Hematopoietic multipotent progenitor cell treated with erythropoietin and hydrocortisone succinate and interleukin-3 and kit ligand, for 15 days (in vitro differentiated cells): ENCODE data around the gene ATP9A.
"Not testable (repeated sequence)": the region's sequence is repeated elsewhere in the genome, so short reads cannot be mapped to it uniquely, and the experiment has no call there.

Source experiments
- DNase-seq: peaks from one replicate; pipeline ENCODE4 v3.0.0-alpha.2; 2015; ENCODE audit warnings: low spot score

ATP9A gene

DNA sequence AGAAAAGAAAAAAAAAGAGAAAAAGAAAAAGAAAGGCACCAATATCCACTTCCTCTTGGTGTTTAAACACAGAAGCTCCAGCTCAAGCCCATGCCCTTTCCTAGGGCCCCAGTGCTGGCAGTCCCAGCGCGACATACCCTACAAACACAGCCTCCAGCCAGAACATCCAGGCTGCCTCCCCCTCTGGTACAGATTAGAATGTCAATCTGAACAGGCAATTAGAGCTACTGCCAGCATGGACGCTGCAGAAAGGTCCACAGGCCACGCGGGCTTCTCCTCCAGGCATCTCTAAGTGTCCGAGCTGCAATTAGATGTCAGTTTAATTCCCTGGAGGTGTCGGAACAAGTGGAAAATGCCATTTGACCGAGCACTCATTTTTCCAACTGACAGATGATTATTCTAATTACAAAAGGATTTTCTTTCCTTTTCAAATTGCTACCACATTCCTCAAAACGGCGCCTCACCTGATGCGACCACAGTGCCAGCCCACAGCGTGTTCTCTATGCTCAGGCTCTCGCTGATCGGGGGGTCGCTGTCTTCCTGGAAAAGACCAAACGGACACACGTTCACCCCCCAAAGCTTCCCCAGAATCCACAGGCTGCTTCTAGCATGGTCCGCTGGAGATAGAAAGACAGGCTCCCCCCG is 79.5 kb downstream of the ATP9A start:
- no peak for DNase-seq

DNA sequence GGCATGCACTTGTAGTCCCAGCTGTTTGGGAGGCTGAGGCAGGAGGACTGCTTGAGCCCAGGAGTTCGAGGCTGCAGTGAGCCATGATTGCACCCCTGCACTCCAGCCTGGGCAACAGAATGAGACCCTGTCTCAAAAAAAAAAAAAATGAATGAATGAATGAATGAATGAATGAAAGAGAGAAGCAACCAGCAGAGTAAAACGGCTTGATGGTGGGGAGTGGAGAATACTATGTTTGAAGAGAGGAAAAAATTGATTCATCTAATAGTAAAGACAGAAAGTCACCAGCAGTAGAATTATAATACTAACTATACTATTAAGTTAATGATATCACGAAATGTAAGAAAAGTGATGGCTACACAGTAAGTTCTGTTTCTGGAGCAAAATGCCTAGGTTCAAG is 80.6 kb downstream of the ATP9A start:
- DNase-seq: no peak

DNA sequence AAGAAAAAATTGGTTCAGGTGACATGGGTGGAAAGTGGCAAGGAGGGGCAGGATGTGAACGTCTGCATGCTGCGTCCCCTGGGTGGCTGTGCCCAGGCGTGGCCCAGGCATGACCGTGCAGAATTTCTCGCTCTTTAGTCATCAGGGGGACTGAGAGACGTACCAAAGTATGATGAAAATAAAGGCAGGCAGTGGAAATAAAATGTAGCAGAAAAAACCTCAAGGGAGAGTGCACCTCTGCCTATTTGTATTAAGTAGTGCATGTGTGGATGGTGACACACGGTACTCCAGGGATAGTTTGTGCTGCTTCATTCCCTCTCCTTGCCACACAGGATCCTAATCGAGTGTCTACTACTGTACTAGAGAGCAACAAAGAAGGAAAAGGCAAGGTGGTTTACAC is 81.1 kb downstream of the ATP9A start:
- peak; percentile 7 for DNase-seq

DNA sequence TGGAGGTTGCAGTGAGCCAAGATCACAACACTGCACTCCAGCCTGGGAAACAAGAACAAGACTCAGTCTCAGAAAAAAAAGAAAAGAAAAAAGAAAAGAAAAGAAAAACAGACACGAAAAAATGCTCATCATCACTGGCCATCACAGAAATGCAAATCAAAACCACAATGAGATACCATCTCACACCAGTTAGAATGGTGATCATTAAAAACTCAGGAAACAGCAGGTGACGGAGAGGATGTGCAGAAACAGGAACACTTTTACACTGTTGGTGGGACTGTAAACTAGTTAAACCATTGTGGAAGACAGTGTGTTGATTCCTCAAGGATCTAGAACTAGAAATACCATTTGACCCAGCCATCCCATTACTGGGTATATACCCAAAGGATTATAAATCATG is 82.7 kb downstream of the ATP9A start:
- DNase-seq: not testable (repeated sequence)

DNA sequence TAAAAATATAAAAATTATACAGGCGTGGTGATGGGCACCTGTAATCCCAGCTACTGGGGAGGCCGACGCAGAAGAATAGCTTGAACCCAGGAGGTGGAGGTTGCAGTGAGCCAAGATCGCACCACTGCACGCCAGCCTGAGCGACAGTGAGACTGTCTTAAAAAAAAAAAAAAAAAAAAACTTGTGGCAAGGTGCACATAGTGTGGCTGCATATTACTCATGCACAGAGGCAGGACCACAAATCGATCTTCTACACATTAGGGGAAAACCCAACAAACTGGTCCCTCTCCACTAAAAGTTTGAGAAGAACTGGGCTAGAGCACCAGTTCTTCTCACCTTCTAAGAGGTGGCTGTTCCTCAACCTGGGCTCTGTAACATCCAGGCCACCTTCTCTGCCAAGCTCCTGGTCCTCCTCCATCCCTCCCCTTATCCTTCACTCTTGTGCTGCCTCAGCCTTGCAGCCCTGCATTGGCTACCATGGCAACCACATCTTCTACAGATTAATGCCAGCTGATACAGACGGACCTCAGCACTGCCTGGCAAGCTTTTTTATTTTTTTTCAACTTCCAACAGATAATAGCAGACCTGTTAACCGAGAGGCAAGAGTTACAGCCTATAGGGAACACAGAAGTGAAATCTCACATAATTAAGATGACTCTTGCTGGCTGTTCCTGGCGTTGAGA is 88.0 kb downstream of the ATP9A start:
- DNase-seq: no peak

DNA sequence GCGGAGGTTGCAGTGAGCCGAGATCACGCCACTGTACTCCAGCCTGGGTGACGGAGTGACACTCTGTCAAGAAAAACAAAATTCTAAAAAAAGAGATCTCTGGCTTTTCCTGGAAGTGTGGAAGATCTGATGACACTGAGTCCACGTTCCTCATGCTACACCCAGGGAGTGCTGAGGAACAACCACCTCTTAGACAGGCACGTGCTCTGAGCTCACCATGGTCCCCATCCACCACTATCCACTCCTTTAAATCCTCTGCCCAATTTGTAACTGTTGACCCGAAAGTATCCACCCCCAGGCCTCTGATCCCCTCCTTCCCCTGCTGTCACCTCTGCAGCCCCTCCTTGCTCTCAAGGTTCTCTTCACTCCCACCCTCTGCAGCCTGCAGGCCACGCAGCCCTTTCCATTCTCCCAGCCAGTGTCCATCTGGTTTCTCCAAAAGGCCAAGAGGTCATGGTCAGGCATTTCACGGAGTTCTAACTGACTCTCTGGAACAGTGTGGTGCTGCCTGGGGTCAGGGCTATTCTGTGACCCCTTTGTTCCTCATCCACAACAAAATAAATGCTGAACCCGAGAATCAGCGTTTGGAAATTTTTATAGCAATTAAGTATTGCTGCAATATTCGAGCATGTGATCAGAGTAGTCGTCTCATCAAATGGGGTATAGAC is 88.8 kb downstream of the ATP9A start:
- DNase-seq: no peak

DNA sequence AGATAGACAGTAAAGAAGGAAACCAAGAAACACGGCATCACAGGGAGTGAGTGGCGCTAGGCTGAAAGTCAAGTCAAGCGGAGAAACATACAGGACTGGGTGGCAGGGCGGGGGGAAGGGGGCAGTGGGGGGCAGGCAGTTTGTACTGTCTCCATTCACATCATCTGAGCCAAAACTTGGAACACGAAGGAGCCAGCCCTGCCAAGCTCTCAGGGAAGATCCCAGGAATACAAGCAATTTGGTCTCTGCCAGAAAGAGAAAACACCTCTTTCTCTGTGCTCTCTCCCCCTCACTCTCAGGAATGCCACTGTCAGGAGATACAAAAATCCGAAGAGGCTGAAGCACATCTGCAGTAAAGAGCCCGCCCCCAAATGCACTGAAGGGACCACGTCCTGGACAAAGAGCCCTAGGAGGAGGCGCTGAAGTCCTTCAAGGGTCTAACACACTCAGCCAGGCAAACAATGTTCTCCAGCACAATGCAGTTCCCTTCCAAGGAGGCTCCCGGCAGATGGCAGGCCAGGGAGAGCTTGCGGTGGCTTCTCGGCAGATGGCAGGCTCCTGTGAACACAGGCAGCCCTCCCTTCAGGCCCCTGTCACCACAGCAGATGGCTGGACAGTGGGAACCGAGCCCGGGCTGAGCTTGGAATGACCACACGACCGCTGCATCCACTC is 90.0 kb downstream of the ATP9A start:
- DNase-seq: no peak

DNA sequence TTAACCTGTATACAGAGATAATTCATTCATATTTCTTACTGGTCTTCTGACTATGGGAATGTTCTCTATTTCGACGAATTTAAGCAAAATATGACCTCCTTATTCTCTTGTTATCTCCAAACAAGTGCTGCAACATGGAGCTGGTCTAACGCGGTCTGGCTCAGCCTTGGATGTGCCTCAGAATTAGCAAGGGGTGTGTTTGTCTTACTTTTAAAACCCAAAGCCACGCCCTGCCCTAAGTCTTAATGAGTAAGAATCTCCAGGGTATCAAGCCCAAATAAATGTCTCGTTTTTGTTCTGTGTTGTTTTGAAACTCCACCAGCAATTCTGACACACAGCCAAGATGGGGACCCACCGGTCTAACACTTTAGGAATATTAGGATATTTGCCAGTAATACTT is 99.2 kb downstream of the ATP9A start:
- DNase-seq: no peak

DNA sequence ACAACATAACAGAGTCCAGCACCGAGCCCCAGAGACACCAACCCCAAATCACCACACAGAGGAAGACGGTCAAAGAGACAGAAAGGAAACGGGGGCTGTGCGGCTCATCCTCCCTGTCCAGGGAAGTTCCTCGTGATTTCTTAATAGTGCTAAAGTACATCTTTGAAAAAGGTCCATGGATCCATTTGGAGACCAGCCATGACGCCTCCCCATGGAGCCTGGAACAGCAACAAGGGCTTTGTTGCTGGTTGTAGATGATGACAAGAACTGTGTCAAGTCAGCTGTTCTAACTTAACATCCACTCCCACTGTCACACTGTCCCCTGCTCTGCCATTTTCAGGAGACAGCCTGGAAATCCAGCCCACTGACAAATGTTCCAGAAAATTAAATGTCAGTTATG is 99.7 kb downstream of the ATP9A start:
- no peak for DNase-seq

DNA sequence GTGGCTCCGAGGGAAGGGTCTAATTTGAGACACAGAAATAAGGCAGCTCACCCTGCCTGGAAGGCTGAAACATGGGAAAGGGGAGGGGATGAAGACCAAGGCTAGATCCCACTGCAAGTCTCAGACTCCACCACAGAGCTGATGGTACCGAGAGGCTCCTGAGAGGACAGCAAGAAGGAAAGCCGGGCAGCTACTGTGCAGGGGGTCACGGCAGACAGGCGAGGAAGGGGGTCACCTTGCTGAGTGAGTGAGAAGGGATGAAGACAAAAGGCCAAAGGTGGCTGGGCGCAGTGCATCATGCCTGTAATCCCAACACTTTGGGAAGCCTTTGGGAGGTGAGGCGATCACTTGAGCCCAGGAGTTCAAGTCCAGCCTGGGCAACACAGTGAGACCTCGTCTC is 100.7 kb downstream of the ATP9A start:
- DNase-seq: no peak

DNA sequence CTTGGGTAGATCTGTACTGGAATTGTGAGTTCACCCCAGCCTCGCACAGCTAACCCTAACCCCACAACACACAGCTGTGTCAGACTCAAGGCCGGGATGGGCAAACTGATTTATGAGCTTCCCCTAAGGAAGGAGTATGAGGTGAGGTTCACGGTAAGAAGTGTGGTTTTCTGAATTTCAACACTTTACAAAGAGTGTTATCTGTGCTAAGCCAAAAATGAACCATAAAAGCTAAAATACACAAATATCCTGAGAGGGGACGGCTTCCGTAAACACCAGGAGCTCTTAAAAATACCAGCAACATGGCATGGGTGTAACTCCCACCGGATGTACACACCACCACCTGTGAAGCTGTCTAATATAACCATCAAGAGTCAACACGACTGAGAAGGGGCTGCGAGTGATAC is 101.2 kb downstream of the ATP9A start:
- DNase-seq: no peak

DNA sequence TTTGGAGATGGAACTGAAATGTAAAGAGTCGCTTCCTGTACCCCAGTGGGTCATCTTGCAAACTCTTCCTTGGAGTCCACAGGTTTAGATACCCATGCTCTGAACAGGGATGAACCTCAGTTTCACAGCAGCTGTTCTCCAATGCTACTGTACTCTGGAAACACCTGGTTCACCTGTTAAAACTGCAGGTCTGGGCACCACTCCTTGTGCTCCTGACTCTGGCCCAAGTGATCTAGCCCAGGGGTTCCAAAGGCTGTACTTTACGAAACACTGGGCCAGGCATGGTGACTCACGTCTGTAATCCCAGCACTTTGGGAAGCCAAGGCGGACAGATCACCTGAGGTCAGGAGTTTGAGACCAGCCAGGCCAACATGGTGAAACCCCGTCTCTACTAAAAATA is 102.1 kb downstream of the ATP9A start:
- no peak for DNase-seq

DNA sequence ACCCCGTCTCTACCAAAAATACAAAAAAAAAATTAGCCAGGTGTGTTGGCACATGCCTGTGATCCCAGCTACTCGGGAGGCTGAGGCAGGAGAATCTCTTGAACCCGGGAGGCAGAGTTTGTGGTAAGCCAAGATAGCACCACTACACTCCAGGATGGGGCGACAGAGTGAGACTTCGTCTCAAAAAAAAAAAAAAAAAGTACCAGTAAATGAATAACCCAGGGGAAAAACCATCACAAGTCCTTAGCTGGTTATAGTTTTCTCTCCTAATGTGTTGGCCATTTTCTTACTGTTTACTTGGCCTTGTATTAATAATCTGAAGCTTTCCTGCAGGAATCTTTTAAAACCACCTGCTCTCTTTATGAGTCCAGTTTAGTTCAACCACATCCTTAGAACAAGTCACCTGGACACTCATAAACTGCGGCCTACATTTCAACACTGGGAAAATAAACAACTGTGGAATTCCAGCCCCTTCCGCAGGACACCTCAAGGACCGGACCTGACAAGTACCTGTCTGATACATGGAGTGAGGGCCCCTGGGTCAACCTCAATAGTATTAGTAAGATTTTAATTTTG is 102.6 kb downstream of the ATP9A start:
- no peak for DNase-seq

DNA sequence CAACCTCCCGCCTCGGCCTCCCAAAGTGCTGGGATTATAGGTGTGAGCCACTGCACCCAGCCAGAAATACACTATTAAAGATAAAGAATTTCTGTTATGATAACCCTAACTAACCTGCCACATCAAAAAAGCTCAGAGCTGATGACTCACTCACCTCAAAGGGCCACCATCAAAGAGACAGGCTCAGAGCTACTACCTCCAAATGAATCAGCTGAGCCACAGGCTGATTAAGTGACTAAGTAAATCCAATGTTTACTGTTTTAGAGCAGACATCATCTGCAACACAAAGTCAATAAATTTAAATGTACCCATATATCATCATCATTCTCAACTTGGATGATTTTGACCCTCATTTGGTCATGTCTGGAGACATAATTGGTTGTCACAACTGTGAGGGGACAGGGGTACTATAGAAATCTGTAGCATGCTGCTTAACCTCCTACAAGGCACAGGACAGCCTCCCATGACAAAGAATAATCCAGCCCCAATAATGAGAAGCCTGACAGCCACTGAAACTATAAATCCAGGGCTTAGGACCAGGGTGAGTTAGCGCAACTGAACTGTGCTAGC is 106.5 kb downstream of the ATP9A start:
- DNase-seq: no peak

DNA sequence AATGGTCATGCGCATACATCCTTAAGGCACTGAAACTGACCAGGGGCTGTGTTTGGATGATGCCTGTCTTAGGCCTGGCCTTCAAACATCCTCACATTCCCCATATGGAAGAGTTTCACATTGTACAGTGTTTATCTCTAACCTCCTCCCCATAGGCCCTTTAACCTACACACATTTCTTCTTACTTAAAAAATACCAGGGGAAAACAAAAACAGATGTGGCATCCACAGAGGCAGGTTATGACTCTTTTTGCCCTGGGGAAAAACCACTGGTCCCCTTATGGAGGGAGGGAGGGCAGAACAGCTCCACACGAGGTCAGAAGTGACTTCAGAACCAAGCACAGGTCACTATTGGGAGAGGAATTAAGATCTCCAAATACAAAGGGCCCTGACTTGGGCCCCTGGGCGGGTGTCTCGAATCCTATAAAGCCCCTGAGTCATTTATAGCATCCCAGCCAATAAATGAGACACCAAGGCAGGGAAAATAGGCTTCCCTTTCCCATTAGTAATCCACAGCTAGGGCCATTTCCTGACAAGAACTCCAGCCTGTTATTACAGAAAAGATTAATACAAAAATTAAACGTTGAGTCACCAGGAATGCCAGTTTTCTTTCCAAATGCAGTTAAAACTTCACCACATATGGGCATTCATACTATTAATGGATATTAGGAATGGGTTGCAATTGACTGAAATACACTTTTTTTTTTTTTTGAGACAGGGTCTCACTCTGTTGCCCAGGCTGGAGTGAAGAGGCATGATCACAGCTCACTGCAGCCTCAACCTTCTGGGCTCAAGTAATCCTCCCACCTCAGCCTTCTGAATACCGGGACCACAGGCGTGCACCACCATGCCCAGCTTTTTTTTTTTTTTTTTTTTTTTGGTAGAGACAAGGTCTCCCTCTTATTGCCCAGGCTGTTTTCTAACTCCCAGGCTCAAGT is 107.2 kb downstream of the ATP9A start:
- DNase-seq: no peak

DNA sequence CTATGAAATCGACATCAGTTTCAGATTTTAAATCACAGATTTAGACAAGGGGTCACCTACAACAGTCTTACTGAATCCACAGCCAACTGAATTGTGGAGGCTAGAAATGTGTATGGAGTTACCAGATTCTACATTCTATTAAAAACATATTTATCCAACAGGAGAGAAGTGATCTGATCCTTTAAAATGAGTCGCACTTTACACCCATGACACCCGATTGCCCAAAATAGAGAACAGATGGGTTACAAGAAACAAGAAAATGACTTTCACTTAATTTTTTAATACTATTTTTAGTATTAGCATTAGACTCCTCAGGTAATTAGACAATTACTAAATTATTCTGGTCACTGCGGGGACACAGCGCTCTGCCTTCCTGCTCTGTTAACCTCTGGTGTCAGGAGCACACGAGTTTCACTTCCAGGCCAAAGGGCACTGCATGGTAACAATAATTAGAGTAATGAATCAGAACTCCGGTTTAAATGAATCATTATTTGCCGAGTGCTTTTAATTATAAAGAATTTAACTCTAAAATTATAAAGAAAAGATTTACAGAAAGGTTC is 108.6 kb downstream of the ATP9A start:
- DNase-seq: no peak

DNA sequence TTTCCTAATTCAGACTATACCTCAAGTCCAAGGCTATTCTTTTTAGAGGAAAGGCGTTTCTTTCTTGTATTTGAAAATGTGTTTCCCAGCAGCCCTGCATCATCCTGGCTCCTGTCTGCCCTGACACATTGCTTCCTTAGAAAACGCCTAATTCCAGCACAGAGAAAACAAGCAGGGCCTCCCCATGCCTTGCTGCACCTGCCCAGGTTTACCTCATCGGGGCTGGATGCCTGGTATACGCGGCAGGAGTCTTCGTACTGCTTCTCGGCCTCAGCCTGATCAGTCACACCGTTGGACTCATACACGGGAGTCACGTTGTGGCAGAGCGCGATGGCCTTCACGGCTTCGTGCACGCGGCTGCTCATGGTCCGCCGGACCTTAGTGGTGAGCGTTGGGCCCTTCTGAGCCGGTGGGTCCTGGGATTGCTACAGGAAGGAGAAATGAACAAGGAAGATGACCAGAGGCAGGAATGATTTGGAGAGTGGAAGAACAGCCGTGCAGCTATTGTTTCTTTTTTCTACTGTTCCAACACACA is 111.4 kb downstream of the ATP9A start:
- no peak for DNase-seq

DNA sequence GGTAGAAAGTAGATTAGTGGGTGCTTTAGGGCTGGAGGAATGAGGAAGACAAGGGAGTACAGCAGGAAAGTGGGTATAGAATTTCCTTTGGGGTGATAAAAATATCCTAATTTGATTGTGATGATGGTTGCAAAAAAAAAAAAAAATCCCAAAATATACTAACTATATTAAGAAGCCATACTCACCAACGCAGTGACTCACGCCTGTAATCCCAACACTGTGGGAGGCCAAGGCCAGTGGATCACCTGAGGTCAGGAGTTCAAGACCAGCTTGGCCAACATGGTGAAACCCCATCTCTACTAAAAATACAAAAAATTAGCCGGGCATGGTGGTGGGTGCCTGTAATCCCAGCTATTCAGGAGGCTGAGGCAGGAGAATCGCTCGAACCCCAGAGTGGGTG is 112.1 kb downstream of the ATP9A start:
- DNase-seq: not testable (repeated sequence)

DNA sequence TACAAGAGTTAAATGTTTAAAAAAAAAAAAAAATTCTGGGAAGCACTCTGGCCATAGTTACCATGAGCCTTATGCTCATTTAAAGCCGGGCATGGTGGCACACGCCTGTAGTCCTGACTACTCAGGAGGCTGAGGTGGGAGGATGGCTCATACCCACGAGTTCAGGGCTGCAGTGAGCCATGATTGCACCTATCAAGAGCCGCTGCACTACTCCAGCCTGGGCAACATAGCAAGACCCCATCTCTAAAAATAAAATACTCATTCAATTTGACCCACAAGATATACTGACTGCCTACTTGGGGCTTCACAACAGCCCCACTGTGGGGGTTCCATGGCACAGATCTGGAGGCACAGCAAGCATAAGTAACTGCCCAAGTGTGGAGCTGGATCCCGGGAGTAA is 113.7 kb downstream of the ATP9A start:
- no peak for DNase-seq

DNA sequence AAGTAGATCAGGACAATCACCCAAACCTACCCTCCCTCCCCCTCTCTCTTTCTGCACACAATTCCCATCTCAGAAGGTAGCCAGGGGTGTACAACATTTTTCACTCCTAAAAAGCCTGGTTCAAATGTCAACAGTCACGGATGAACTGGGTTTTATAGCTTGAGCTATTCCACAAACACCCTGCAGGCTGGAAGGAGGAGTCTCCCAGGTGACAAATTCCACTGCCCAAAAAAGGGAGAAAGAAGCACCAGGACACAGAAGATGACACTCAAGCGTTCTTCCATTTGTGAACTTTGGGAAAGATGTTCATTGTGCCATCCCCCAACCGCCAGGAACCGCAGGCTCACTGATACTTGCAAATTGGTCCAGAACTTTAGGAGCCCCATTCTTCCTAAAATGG is 114.1 kb downstream of the ATP9A start:
- no peak for DNase-seq

DNA sequence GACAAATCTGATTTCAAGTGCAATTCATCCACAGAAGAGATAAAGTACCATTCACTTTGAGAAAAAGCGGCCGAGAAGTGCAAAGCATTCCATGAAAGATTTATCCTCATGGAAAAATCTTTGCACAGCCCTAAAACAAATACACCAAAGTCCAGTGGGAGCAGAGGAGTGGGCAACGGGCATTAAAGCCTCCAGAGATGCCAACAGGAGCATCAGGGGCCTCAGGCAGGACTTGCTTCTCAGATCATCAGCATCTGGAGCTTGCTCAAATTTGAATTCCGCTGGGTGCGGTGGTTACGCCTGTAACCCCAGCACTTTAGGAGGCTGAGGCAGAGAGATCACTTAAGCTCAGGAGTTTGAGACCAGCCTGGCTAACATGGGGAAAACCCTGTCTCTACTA is 115.0 kb downstream of the ATP9A start:
- no peak for DNase-seq
